ENCODE data around the gene TIAM2.

The TIAM2 gene

GRCh38 chr6:155026706-155027045 is 31.6 kb downstream of the TIAM2 start:
- no peaks in the 10 kb centered on the region for H3K4me1 ChIP-seq (ENCODE audit: control insufficient read depth in 1 of 2, insufficient read depth in 1 of 2, low read depth in 1 of 2, low read length in 1 of 2)
- H3K9me3 ChIP-seq, result no peaks in the 10 kb centered on the region
- no peak overlapping the region for H3K27ac ChIP-seq
- no peaks in the 10 kb centered on the region for H3K36me3 ChIP-seq
- H3K4me3 ChIP-seq (ENCODE audit: low read depth in 1 of 2, low read length in 1 of 2), result no peak overlapping the region
- no peaks in the 10 kb centered on the region for H3K27me3 ChIP-seq
- TF ChIP-seq CTCF (IDR thresholded peaks at IDR 0.05), result no peak

- Histone ChIP-seq H3K36me3 (no peaks in the 10 kb centered on the region), H3K27me3 (no peaks in the 10 kb centered on the region), H3K4me3 (ENCODE audit: low read depth in 1 of 2, low read length in 1 of 2) (no peak overlapping the region), H3K27ac (no peak overlapping the region), H3K4me1 (ENCODE audit: control insufficient read depth in 1 of 2, insufficient read depth in 1 of 2, low read depth in 1 of 2, low read length in 1 of 2) (no peaks in the 10 kb centered on the region), H3K9me3 (no peaks in the 10 kb centered on the region)
- no peak for TF ChIP-seq CTCF (IDR thresholded peaks at IDR 0.05)
Measured at GRCh38 chr6:155030148-155030720, 35.1 kb downstream of the TIAM2 start.

DNA sequence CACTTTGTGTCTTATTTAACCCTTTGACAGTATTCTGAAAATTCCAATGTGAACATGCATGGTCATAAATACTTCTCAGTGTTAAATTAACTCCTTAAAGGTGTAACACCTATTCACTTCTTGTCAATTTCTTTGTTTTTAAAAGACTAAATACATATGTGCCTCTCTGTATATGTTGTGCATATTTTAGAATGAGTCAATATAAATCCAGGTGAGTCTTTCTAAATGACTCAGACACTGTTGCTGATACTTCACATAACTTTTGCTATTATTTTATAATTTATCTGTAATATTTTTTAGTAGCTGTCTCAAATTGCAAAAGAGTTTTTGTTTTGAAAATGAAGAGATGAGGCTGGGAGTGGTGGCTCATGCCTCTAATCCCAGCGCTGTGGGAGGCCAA is 36.0 kb downstream of the TIAM2 start:
- H3K36me3 ChIP-seq, result no peaks in the 10 kb centered on the region
- H3K4me3 ChIP-seq (ENCODE audit: low read depth in 1 of 2, low read length in 1 of 2), result no peak overlapping the region
- TF ChIP-seq CTCF (IDR thresholded peaks at IDR 0.05), result no peak
- H3K4me1 ChIP-seq (ENCODE audit: control insufficient read depth in 1 of 2, insufficient read depth in 1 of 2, low read depth in 1 of 2, low read length in 1 of 2), result no peaks in the 10 kb centered on the region
- no peak overlapping the region for H3K27ac ChIP-seq
- H3K9me3 ChIP-seq, result no peaks in the 10 kb centered on the region
- H3K27me3 ChIP-seq, result no peaks in the 10 kb centered on the region

DNA sequence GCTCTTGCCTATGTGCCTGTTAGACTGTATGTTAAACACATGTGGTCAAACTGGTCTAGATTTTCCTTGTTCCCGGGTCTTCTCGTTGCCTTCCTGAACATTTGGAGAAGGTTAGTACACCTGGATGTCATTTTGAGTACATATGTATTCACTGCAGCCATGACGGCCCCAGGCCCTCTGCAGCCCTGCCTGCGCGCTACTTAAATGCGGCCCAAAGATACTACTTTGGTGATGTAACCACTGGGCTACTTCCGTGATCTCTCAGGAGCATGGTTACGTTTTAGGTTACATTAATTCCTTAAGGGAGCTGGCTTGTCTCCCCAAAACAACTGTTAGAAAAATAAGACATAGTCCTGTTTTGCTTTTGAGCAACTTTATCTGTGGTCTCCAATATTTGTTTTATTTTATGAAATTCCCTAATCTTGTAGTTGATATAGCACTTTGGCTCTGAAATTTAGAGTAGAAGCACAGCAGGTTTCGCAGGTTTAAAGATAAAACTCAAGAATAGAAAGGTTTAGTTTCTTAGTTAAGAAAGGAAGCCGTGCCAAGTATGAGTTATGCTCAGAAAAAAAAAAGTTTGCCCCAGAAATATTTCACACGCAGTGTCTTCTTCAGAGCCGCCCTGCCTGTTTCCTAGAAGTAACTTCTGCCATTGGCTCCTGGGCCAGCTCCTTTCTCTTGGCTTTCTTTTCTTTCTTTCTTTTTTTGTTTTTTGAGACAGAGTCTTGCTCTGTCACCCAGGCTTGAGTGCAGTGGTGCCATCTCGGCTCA is 38.1 kb downstream of the TIAM2 start:
- no peak overlapping the region for H3K4me3 ChIP-seq (ENCODE audit: low read depth in 1 of 2, low read length in 1 of 2)
- H3K36me3 ChIP-seq, result no peaks in the 10 kb centered on the region
- no peak for TF ChIP-seq CTCF (IDR thresholded peaks at IDR 0.05)
- no peak overlapping the region for H3K27ac ChIP-seq
- no peaks in the 10 kb centered on the region for H3K9me3 ChIP-seq
- H3K4me1 ChIP-seq (ENCODE audit: control insufficient read depth in 1 of 2, insufficient read depth in 1 of 2, low read depth in 1 of 2, low read length in 1 of 2), result no peaks in the 10 kb centered on the region
- no peaks in the 10 kb centered on the region for H3K27me3 ChIP-seq

- H3K27me3 ChIP-seq, result no peaks in the 10 kb centered on the region
- H3K4me1 ChIP-seq (ENCODE audit: control insufficient read depth in 1 of 2, insufficient read depth in 1 of 2, low read depth in 1 of 2, low read length in 1 of 2), result no peaks in the 10 kb centered on the region
- no peak overlapping the region for H3K4me3 ChIP-seq (ENCODE audit: low read depth in 1 of 2, low read length in 1 of 2)
- H3K9me3 ChIP-seq, result no peaks in the 10 kb centered on the region
- H3K27ac ChIP-seq, result no peak overlapping the region
- H3K36me3 ChIP-seq, result no peaks in the 10 kb centered on the region
- no peak for TF ChIP-seq CTCF (IDR thresholded peaks at IDR 0.05)
Measured at GRCh38 chr6:155036907-155037306, 41.8 kb downstream of the TIAM2 start.

Data from neutrophil (primary cell).